ENCODE data around the gene VN1R5. TPM values are rescaled to one million over a fixed set of nuclear protein-coding genes. Genes with fewer than 3 reads are reported as not detected.

VN1R5 gene
- total and polyA plus RNA-seq, 9 of the 15 experiments (the other 6 are each of a cell fraction or from before 2014, with no cell fraction given): not detected

DNA sequence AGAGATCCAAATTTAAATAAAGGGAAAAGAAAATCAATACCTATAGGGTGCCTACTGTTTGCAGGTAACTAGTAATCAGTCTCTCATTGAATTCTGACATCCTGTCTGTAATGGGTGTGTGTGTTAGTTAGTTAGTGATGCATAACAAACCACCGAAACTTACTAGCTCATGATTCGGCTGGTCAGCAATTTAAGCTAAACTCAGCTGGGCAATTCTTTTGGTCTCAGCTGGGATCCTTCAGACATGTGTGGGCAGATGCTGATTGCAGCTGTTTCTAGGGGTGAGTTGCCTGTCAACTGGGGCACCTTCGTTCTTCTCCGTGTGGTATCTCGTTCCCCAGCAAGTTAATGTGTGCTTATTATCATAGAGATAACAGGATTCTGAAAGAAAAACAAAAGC is 43.9 kb upstream of the VN1R5 start:
- FAIRE-seq (peak; percentile 48), ATAC-seq (no peak), DNase-seq (ENCODE audit: extremely low read depth in 1 of 4, low spot score in 3 of 4) (peak; percentile 26 to 56 (median 32))
- in situ Hi-C loops (cut with MboI) (no loop called here), intact Hi-C loops (cut with micrococcal nuclease) (loop anchor here (5.0 kb wide), 1 partner anchor 100 kb away; no protein-coding TSS in a partner anchor)
- H3K9ac ChIP-seq (ENCODE audit: insufficient read depth in 1 of 2, low read depth in 2 of 2, low read length in 2 of 2): no peak overlapping the region
- H3K9me3 ChIP-seq (replicated peaks; ENCODE audit: control insufficient read depth, insufficient read depth, low read depth, low read length): no peaks in the 10 kb centered on the region
- BruUV-seq (replicated peaks): no TSS peak
- H3K27me3 ChIP-seq (ENCODE audit: control insufficient read depth in 2 of 2, insufficient read depth in 2 of 2, low read length in 2 of 2): no peaks in the 10 kb centered on the region
- 0 out of 2 replicates have a peak, but pooled peaks cover 9% of the 10 kb centered on the region for H4K20me1 ChIP-seq (replicated peaks; ENCODE audit: control insufficient read depth, insufficient read depth, low read length)
- 18% methylated on average over 5 of the region's 5 CpGs for WGBS (ENCODE audit: insufficient coverage, low coverage, missing lambda C conversion rate)
- peaks cover 5% of the 10 kb centered on the region for H3K9me1 ChIP-seq (ENCODE audit: control insufficient read depth, insufficient read depth, low read length)
- H3K4me1 ChIP-seq (replicated peaks in 1 of 2; ENCODE audit: control insufficient read depth in 2 of 2, insufficient read depth in 2 of 2, low read length in 2 of 2): peaks cover 16 to 24% of the 10 kb centered on the region in 2 experiments
- CTCF ChIA-PET (ENCODE audit: low intra/inter-chr PET ratio): no interaction called here
- peak overlapping the region; percentile 43; the same call in 1 of the 2 replicates for H3K4me2 ChIP-seq (ENCODE audit: insufficient read depth, low read length)
- H3K79me2 ChIP-seq (ENCODE audit: control insufficient read depth, insufficient read depth, low read length): peaks cover 36% of the 10 kb centered on the region
- no peak overlapping the region for H3K27ac ChIP-seq (ENCODE audit: extremely low read depth, low read depth, low read length)
- peaks cover 25% of the 10 kb centered on the region; the same call in 2 of the 3 replicates for H3K36me3 ChIP-seq (ENCODE audit: control insufficient read depth, insufficient read depth, low read length)
- POLR2A ChIA-PET: interaction anchor here (0.8 to 1.3 kb wide), 3 partner anchors 9 to 1141 kb away, joined by 3 to 5 read pairs (median 4); no protein-coding TSS in a partner anchor
- no peak overlapping the region for H3K4me3 ChIP-seq
- H2AFZ ChIP-seq (ENCODE audit: low read depth, low read length): peak overlapping the region; percentile 95
- TF ChIP-seq ZNF584 (CRISPR knock-in tag; IDR thresholded peaks at IDR 0.05; ENCODE audit: low read depth) (no peak), SIN3A (IDR thresholded peaks at IDR 0.05; ENCODE audit: borderline replicate concordance in 2 of 2, control insufficient read depth in 1 of 2, low read depth in 2 of 2, low read length in 2 of 2) (no peak), TRIM24 (IDR thresholded peaks at IDR 0.05) (peak; percentile 69 to 76), CEBPB (tag; IDR thresholded peaks at IDR 0.05) (no peak), POU5F1 (IDR thresholded peaks at IDR 0.05; ENCODE audit: borderline replicate concordance, low read depth, low read length, partially characterized antibody) (no peak), U2AF2 (optimal IDR thresholded peaks at IDR 0.05; ENCODE audit: low read depth, low read length) (no peak), GMEB1 (CRISPR knock-in tag; IDR thresholded peaks at IDR 0.05) (no peak), TCF7L2 (IDR thresholded peaks at IDR 0.05; ENCODE audit: low read depth, low read length) (no peak), DACH1 (IDR thresholded peaks at IDR 0.05; ENCODE audit: partially characterized antibody) (peak; percentile 33), ATF4 (CRISPR knock-in tag; IDR thresholded peaks at IDR 0.05) (no peak), LCOR (CRISPR knock-in tag; IDR thresholded peaks at IDR 0.05) (no peak), ZNF699 (CRISPR knock-in tag; IDR thresholded peaks at IDR 0.05; ENCODE audit: insufficient replicate concordance) (no peak), MTF1 (CRISPR knock-in tag; IDR thresholded peaks at IDR 0.05; ENCODE audit: borderline replicate concordance) (no peak), FOXO4 (CRISPR knock-in tag; IDR thresholded peaks at IDR 0.05) (no peak), ZNF146 (CRISPR knock-in tag; IDR thresholded peaks at IDR 0.05; ENCODE audit: unreplicated experiment) (no peak), JUND (IDR thresholded peaks at IDR 0.05; ENCODE audit: borderline replicate concordance, low read depth, low read length) (no peak), JUND (tag; IDR thresholded peaks at IDR 0.05; ENCODE audit: borderline replicate concordance, low read depth, low read length) (peak; percentile 22; the same call in 1 of the 3 replicates)
- TF ChIP-seq, protein P1, sequence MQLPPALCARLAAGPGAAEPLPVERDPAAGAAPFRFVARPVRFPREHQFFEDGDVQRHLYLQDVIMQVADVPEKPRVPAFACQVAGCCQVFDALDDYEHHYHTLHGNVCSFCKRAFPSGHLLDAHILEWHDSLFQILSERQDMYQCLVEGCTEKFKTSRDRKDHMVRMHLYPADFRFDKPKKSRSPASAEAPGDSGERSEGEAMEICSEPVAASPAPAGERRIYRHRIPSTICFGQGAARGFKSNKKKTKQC (CRISPR knock-in tag; IDR thresholded peaks at IDR 0.05): no peak

All from K562 (cell line).